ENCODE measurements around the gene ACAP1.

GRCh38 chr17:7292729-7293128, 43.6 kb upstream of the ACAP1 start:
- TF ChIP-seq CTCF (IDR thresholded peaks at IDR 0.05; ENCODE audit: low read depth, low read length) (no peak), EZH2phosphoT487 (IDR thresholded peaks at IDR 0.05; ENCODE audit: low read depth) (no peak)
